Colonic mucosa (tissue), 4 donors: ENCODE measurements around the gene MAD1L1. TPM values are rescaled to one million over a fixed set of nuclear protein-coding genes. Genes with fewer than 3 reads are reported as not detected.

Source experiments
- DNase-seq: peaks from one replicate; pipeline ENCODE4 v3.0.0-alpha.2; 2020
- H3K27ac ChIP-seq: fragments of 200-600 bp; one replicate; pipeline ENCODE4 v1.8.0; 2021
- H3K27me3 ChIP-seq: fragments of 200-600 bp; one replicate; pipeline ENCODE4 v1.8.0; 2021
- H3K36me3 ChIP-seq: fragments of 200-600 bp; one replicate; pipeline ENCODE4 v1.8.0; 2021
- H3K4me1 ChIP-seq: fragments of 200-600 bp; one replicate; pipeline ENCODE4 v1.8.0; 2021; ENCODE audit warnings: mild to moderate bottlenecking
- H3K4me3 ChIP-seq: fragments of 200-600 bp; one replicate; pipeline ENCODE4 v1.8.0; 2021
- H3K9ac ChIP-seq, 2 donors: one replicate each; pipeline ENCODE4 v1.7.0; 2013; ENCODE audit warnings: control low read depth in 2 of 2, low read depth in 2 of 2, low read length in 2 of 2
- H3K9me3 ChIP-seq: fragments of 200-600 bp; one replicate; pipeline ENCODE4 v1.8.0; 2021
- CTCF ChIP-seq: fragments of 200-600 bp; IDR thresholded peaks from one replicate; pipeline ENCODE4 v1.8.0; 2022; ENCODE audit warnings: antibody characterized with exemption, mild to moderate bottlenecking
- intact Hi-C: fragments of 100-400 bp; cut with DNase I; formaldehyde crosslinking; loops from one replicate; pipeline ENCODE4 v1.14.1; 2022
- total RNA-seq, 2 donors: library from RNA; stranded (reverse); fragmentation: NEBNext Ultra II Directional in 1 of 2; extraction: Animal tissue kit (Norgen Biotek cat#: 25700) in 1 of 2; gene quantifications; one replicate each; pipeline ENCODE4 v1.2.1, GENCODE V29; 2021
- donor health status: healthy.
- donor health status: DM: no; HTN: no; CAD: no.
- donor health status: DM: no; HTN: no; CAD: no.

MAD1L1 gene
- total RNA-seq, 2 donors from 2014 or later, result 18.2 to 47.0 TPM

- H3K27ac ChIP-seq, result no peak overlapping the region
- intact Hi-C loops, result no loop called here
- H3K36me3 ChIP-seq, result no peaks in the 10 kb centered on the region
- no peak overlapping the region for H3K4me3 ChIP-seq
- TF ChIP-seq CTCF, result no peak
- H3K27me3 ChIP-seq, result no peaks in the 10 kb centered on the region
- no peaks in the 10 kb centered on the region for H3K4me1 ChIP-seq
- no peaks in the 10 kb centered on the region for H3K9me3 ChIP-seq
- DNase-seq, result no peak
- no peak overlapping the region for H3K9ac ChIP-seq
These were observed 129.5 kb downstream of the MAD1L1 start for GRCh38 chr7:2103071-2103898.

GRCh38 chr7:2102375-2102723, 130.4 kb downstream of the MAD1L1 start:
- Histone ChIP-seq H3K27ac (no peak overlapping the region), H3K9ac (no peak overlapping the region), H3K36me3 (no peaks in the 10 kb centered on the region), H3K4me1 (no peaks in the 10 kb centered on the region), H3K4me3 (no peak overlapping the region), H3K9me3 (no peaks in the 10 kb centered on the region), H3K27me3 (no peaks in the 10 kb centered on the region)
- intact Hi-C loops, result no loop called here
- TF ChIP-seq CTCF, result no peak
- DNase-seq, result no peak

GRCh38 chr7:2101630-2102374, 130.9 kb downstream of the MAD1L1 start:
- Histone ChIP-seq H3K36me3 (no peaks in the 10 kb centered on the region), H3K9ac (no peak overlapping the region), H3K9me3 (no peaks in the 10 kb centered on the region), H3K27ac (no peak overlapping the region), H3K4me1 (no peaks in the 10 kb centered on the region), H3K4me3 (no peak overlapping the region), H3K27me3 (no peaks in the 10 kb centered on the region)
- DNase-seq, result no peak
- no peak for TF ChIP-seq CTCF
- intact Hi-C loops, result no loop called here

GRCh38 chr7:2100278-2101208, 132.2 kb downstream of the MAD1L1 start:
- H3K4me1 ChIP-seq, result no peaks in the 10 kb centered on the region
- H3K9me3 ChIP-seq, result no peaks in the 10 kb centered on the region
- H3K27me3 ChIP-seq, result no peaks in the 10 kb centered on the region
- H3K27ac ChIP-seq, result no peak overlapping the region
- H3K9ac ChIP-seq, result no peak overlapping the region
- H3K36me3 ChIP-seq, result no peaks in the 10 kb centered on the region
- H3K4me3 ChIP-seq, result no peak overlapping the region
- no peak for TF ChIP-seq CTCF
- intact Hi-C loops, result no loop called here
- DNase-seq, result no peak
